NCI-H446 (cell line): ENCODE data around the gene HHIPL1.

Experiments
- DNase-seq, 2 experiments: peaks; one replicate each; lab custom pipeline; 2025; lab: John Stamatoyannopoulos, UW

HHIPL1 gene

GRCh38 chr14:99676657-99677056, 31.7 kb downstream of the HHIPL1 start:
- DNase-seq, result no peak

- no peak for DNase-seq
Observed at GRCh38 chr14:99677231-99678140, 32.6 kb downstream of the HHIPL1 start.

- no peak for DNase-seq
Observed at GRCh38 chr14:99678198-99678597, 33.3 kb downstream of the HHIPL1 start.

- no peak for DNase-seq
Observed at GRCh38 chr14:99679111-99679510, 34.2 kb downstream of the HHIPL1 start.

- DNase-seq, result no peak
Observed at GRCh38 chr14:99679543-99679942, 34.6 kb downstream of the HHIPL1 start.

- no peak for DNase-seq
Observed at GRCh38 chr14:99679996-99680395, 35.1 kb downstream of the HHIPL1 start.

GRCh38 chr14:99681101-99681831, 36.3 kb downstream of the HHIPL1 start:
- no peak for DNase-seq

GRCh38 chr14:99681832-99682148, 36.9 kb downstream of the HHIPL1 start:
- DNase-seq, result no peak

- peak; percentile 32 to 85 for DNase-seq
Observed at GRCh38 chr14:99682809-99683618, 38.1 kb downstream of the HHIPL1 start.

- DNase-seq, result peak; percentile 98 to 100
Observed at GRCh38 chr14:99683619-99684409, 38.9 kb downstream of the HHIPL1 start, which contains the start of gene CYP46A1. CYP46A1 (plus strand) TSS chr14:99684298; CDS start chr14:99684418, 120 bp downstream.

- no peak for DNase-seq
Observed at GRCh38 chr14:99684410-99684934, 39.5 kb downstream of the HHIPL1 start.

- DNase-seq, result no peak
Observed at GRCh38 chr14:99685151-99685591, 40.2 kb downstream of the HHIPL1 start.

GRCh38 chr14:99685596-99685995, 40.7 kb downstream of the HHIPL1 start:
- no peak for DNase-seq

- no peak for DNase-seq
Observed at GRCh38 chr14:99686557-99687283, 41.8 kb downstream of the HHIPL1 start.

- no peak for DNase-seq
Observed at GRCh38 chr14:99687284-99688209, 42.6 kb downstream of the HHIPL1 start.

GRCh38 chr14:99688210-99688581, 43.3 kb downstream of the HHIPL1 start:
- no peak for DNase-seq

- no peak for DNase-seq
Observed at GRCh38 chr14:99688629-99689028, 43.7 kb downstream of the HHIPL1 start.

- DNase-seq, result no peak
Observed at GRCh38 chr14:99689266-99690236, 44.6 kb downstream of the HHIPL1 start.
